DMS 273 (cell line): Measurements from ENCODE around the gene NMU.
"Not testable (repeated sequence)": the region's sequence is repeated elsewhere in the genome, so short reads cannot be mapped to it uniquely, and the experiment has no call there.

ENCODE experiments used
- DNase-seq: peaks from one replicate; lab custom pipeline; 2025; ENCODE audit not compliant: unreplicated experiment; lab: John Stamatoyannopoulos, UW

The NMU gene

GRCh38 chr4:55625835-55626234 is 10.3 kb downstream of the NMU start:
- DNase-seq: peak; percentile 33

DNA sequence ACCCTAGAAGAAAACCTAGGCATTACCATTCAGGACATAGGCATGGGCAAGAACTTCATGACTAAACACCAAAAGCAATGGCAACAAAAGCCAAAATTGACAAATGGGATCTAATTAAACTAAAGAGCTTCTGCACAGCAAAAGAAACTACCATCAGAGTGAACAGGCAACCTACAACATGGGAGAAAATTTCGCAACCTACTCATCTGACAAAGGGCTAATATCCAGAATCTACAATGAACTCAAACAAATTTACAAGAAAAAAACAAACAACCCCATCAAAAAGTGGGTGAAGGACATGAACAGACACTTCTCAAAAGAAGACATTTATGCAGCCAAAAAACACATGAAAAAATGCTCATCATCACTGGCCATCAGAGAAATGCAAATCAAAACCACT is 12.0 kb downstream of the NMU start:
- not testable (repeated sequence) for DNase-seq

DNA sequence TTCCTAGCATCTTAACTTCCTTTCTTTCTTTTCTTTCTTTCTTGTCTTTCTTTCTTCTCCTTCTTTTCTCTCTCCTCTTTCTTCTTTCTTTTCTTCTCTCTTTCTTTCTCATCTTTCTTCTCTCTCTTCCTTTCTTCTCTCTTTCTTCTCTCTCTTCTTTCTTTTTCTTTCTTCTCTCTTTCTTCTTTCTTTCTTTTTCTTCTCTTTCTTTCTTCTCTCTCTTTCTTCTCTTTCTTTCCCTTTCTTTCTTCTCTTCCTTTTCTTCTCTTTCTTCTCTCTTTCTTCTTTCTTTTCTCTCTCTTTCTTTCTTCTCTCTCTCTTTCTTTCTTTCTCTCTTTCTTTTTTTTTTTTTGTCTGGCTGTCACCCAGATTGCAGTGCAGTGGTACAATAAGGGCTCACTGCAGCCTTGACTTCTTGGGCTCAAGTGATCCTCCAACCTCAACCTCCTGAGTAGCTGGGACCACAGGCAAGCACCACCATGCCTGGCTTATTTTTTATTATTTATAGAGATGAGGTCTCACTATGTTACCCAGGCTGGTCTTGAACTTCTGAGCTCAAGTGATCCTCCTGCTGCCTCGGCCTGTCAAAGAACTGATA is 17.5 kb downstream of the NMU start:
- DNase-seq: peak; percentile 0

DNA sequence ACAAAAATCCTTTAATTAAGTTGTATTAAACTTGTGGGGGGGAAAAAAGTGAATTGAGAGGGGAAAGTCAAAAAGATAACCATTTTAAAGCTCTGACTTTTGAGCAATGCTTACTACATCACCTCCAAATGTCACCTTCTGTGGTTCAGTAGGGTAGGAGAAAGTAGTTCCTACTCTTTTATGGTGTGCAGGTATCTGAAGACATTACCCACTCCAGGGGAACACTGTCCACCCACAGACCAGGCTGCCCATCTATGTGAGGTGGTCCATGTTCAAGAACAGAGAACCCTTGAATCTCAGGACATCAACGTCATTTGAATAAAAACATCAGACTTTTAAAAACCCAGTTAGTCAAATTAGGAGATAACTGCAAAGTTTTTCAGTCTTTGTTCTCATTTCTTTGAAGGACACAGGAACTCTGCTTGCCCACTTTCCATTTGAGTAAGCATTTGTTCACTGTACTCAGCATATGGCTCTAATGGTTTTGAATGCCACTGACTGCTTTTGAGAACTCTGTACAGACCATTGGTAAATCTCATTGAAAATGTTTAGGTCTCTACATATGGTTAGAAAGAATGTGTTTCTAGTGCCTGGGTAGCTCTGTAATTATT is 18.4 kb downstream of the NMU start:
- DNase-seq: no peak

GRCh38 chr4:55615008-55615407 is 21.1 kb downstream of the NMU start:
- DNase-seq: no peak

GRCh38 chr4:55613621-55614020 is 22.5 kb downstream of the NMU start:
- no peak for DNase-seq

- no peak for DNase-seq
Measured at GRCh38 chr4:55612341-55612740, 23.8 kb downstream of the NMU start.

DNA sequence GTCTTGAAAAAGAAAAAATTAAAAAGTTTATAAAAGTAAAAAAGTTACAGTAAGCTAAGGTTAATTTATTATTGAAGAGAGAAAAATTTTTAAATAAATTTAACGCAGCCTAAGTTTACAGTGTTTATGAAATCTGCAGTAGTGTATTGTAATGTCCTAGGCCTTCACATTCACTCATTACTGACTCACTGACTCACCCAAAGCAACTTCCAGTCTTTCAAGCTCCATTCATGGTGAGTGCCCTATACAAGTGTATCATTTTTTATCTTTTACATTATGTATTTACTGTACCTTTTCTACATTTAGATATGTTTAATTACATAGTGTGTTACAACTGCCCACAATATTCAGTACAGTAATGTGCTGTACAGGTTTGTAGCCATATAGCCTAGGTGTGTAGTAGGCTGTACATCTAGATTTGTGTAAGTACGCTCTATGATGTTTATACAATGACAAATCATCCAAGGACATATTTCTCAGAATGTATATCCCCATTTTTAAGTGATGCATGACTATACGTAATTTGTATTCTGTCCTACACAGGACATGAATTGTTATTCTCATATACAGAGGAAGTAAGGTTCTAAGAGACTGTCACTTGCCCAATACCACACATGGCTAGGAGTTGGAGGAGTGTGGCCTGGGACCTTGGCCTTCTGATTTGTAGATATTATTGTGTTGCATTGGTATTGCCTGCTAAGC is 24.6 kb downstream of the NMU start:
- no peak for DNase-seq

DNA sequence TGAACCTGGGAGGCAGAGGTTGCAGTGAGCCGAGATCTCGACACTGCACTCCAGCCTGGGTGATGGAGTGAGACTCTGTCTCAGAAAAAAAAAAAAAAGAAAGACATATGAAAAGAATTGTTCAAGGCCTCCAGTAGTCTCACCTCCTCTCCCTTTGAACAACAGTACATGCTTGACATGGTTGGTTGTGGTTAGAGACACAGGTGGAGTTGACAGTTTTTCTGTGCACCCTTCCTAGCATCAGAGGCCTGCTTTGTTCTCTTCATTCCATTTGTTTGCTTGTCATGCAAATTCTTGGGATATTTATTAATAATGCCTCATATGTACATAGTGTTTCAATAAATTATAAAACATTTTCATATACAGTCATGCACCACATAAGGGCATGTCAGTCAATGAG is 25.7 kb downstream of the NMU start:
- DNase-seq: no peak

- DNase-seq: no peak
Measured at GRCh38 chr4:55609393-55609866, 26.7 kb downstream of the NMU start.

GRCh38 chr4:55608591-55608990 is 27.5 kb downstream of the NMU start:
- DNase-seq: no peak

DNA sequence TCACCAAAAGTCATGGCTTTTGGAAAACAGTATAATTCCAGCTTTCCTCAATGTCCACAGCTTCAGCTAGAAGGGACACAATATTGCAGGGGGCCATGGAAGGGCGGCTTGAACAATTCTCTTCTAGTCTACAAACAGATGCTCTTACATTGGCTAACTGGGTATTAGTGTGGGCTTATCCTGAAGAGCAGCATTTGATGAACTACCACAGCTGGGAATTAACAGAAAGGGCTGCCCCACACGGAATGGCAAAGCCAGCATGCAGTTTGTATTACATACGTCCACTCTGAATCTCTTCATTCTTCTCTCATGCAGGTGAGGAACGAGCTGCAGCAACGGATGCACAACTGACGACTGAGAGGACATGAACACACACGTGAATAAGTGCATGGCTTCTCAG is 31.1 kb downstream of the NMU start:
- no peak for DNase-seq

DNA sequence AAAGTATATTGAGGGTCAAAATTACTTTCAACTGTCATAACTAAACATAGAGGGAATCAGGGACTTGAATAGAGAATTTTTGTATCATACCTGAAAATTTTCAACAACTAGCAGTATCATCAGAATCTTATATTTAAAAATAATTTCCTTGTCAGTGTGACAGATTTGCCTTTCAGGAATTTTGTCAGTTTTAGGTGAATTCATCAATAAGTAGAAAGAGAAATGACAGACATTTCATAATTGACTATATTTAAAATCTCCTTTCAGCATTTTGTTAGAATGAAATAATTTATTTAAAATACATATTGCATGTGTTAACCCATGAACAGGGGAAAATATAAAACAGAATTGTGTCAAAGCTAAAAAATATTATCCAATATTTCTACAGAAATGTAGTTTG is 35.5 kb downstream of the NMU start:
- DNase-seq: no peak

GRCh38 chr4:55598641-55599040 is 37.5 kb downstream of the NMU start:
- DNase-seq: no peak

GRCh38 chr4:55592014-55592413 is 44.1 kb downstream of the NMU start, which contains the start of gene PDCL2:
Gene PDCL2, minus strand, starts transcription at chr4:55592245. Its CDS starts 136 bp downstream, at chr4:55592109.
- peak; percentile 16 for DNase-seq

GRCh38 chr4:55588160-55588559 is 47.9 kb downstream of the NMU start:
- no peak for DNase-seq

DNA sequence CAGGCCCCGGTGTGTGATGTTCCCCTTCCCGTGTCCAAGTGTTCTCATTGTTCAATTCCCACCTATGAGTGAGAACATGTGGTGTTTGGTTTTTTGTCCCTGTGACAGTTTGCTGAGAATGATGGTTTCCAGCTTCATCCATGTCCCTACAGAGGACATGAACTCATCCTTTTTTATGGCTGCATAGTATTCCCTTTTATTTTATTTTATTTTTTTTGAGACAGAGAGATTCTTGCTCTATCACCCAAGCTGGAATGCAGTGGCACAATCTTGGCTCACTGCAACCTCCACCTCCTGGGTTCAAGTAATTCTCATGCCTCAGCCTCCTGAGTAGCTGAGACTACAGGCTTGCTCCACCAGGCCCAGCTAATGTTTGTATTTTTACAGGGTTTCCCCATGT is 53.3 kb downstream of the NMU start:
- not testable (repeated sequence) for DNase-seq

GRCh38 chr4:55578341-55579010 is 57.6 kb downstream of the NMU start:
- DNase-seq: peak; percentile 1

DNA sequence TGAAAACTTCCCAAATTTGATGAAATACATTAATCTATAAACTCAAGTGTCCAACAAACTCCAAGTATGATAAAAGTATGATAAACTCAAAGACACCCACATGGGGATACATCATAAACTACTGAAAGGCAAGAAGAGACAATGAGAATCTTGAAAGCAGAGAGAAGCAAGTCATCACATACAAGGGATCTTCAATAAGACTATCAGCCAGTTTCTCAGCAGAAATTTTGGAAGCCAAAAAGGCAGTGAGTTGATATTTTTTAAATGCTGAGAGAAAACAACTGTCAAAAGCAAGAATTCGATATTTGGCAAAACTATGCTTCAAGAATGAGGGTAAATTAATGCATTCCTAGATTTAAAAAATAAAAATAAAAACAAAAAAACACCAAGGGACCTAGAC is 60.6 kb downstream of the NMU start:
- DNase-seq: no peak

GRCh38 chr4:55574252-55574651 is 61.8 kb downstream of the NMU start:
- DNase-seq: no peak

- DNase-seq: no peak
Measured at GRCh38 chr4:55571806-55572205, 64.3 kb downstream of the NMU start.
